GM20431 (cell line): ENCODE data around the gene CR1.
"Not testable (repeated sequence)": the region's sequence is repeated elsewhere in the genome, so short reads cannot be mapped to it uniquely, and the experiment has no call there.

Experiments
- in situ Hi-C: fragments of 300-500 bp; cut with MseI, MboI; formaldehyde crosslinking; loops from one replicate; pipeline ENCODE4 v1.15.0; 2020; ENCODE audit warnings: low sequenced_read_pairs; ENCODE audit not compliant: unreplicated experiment

Gene CR1

GRCh38 chr1:207578796-207579435 lies 83.0 kb downstream of the CR1 start:
- in situ Hi-C loops = no loop called here

- in situ Hi-C loops = no loop called here
These were observed 83.5 kb downstream of the CR1 start for GRCh38 chr1:207579436-207579799.

- in situ Hi-C loops = no loop called here
These were observed 85.7 kb downstream of the CR1 start for GRCh38 chr1:207581496-207582153.

- in situ Hi-C loops = not testable (repeated sequence)
These were observed 93.5 kb downstream of the CR1 start for GRCh38 chr1:207589506-207589905.

- in situ Hi-C loops = not testable (repeated sequence)
These were observed 95.2 kb downstream of the CR1 start for GRCh38 chr1:207591205-207591604.

- in situ Hi-C loops = not testable (repeated sequence)
These were observed 98.1 kb downstream of the CR1 start for GRCh38 chr1:207594095-207594494.

GRCh38 chr1:207603777-207604176 lies 107.8 kb downstream of the CR1 start:
- in situ Hi-C loops = no loop called here

GRCh38 chr1:207605444-207606361 lies 109.7 kb downstream of the CR1 start:
- in situ Hi-C loops = no loop called here

GRCh38 chr1:207606362-207606755 lies 110.4 kb downstream of the CR1 start:
- in situ Hi-C loops = no loop called here

GRCh38 chr1:207612762-207613161 lies 116.8 kb downstream of the CR1 start:
- in situ Hi-C loops = no loop called here

GRCh38 chr1:207619871-207620542 lies 124.0 kb downstream of the CR1 start:
- in situ Hi-C loops = no loop called here

- in situ Hi-C loops = no loop called here
These were observed 124.6 kb downstream of the CR1 start for GRCh38 chr1:207620543-207620893.

GRCh38 chr1:207625504-207626071 lies 129.6 kb downstream of the CR1 start:
- in situ Hi-C loops = not testable (repeated sequence)

GRCh38 chr1:207626972-207627337 lies 131.0 kb downstream of the CR1 start:
- in situ Hi-C loops = no loop called here

- in situ Hi-C loops = no loop called here
These were observed 131.5 kb downstream of the CR1 start for GRCh38 chr1:207627496-207627895.

GRCh38 chr1:207628776-207629175 lies 132.8 kb downstream of the CR1 start:
- in situ Hi-C loops = no loop called here

GRCh38 chr1:207631137-207631536 lies 135.2 kb downstream of the CR1 start:
- in situ Hi-C loops = no loop called here

- in situ Hi-C loops = no loop called here
These were observed 137.3 kb downstream of the CR1 start for GRCh38 chr1:207633226-207633625.

GRCh38 chr1:207633699-207634289 lies 137.8 kb downstream of the CR1 start:
- in situ Hi-C loops = not testable (repeated sequence)

- in situ Hi-C loops = not testable (repeated sequence)
These were observed 138.3 kb downstream of the CR1 start for GRCh38 chr1:207634293-207634692.
